Progenitor cell of endocrine pancreas (in vitro differentiated cells): ENCODE measurements around the gene RWDD1. TPM values are rescaled to one million over a fixed set of nuclear protein-coding genes. Genes with fewer than 3 reads are reported as not detected.
A peak's percentile ranks its signal among the peaks of the same experiment; 100 is the strongest.

Experiments used
- DNase-seq: peaks from one replicate; pipeline ENCODE4 v3.0.0; 2021; ENCODE audit warnings: low spot score; ENCODE audit not compliant: unreplicated experiment
- H3K27ac Mint-ChIP-seq: 2 replicates; pipeline ENCODE4 v1.8.0; 2021; ENCODE audit warnings: mild to moderate bottlenecking, moderate library complexity, mixed read lengths
- H3K27me3 Mint-ChIP-seq: 2 replicates; pipeline ENCODE4 v1.8.0; 2021; ENCODE audit warnings: mixed read lengths
- H3K36me3 Mint-ChIP-seq: 2 replicates; pipeline ENCODE4 v1.8.0; 2022; ENCODE audit warnings: mixed read lengths; ENCODE audit not compliant: insufficient read depth
- H3K4me1 Mint-ChIP-seq: 2 replicates; pipeline ENCODE4 v1.8.0; 2021; ENCODE audit warnings: low read depth, mixed read lengths
- H3K4me3 Mint-ChIP-seq: 2 replicates; pipeline ENCODE4 v1.8.0; 2021; ENCODE audit warnings: low read depth, mild to moderate bottlenecking, moderate library complexity, mixed read lengths
- H3K9me3 Mint-ChIP-seq: 2 replicates; pipeline ENCODE4 v1.8.0; 2021; ENCODE audit warnings: low read depth, mixed read lengths
- CTCF ChIP-seq: fragments of 200-600 bp; sonication (generic); IDR thresholded peaks from one replicate; pipeline ENCODE4 v1.5.0; 2021; ENCODE audit warnings: antibody characterized with exemption, mild to moderate bottlenecking; ENCODE audit not compliant: unreplicated experiment
- total RNA-seq: library from RNA; stranded (reverse); gene quantifications from 2 replicates; pipeline ENCODE4 v1.2.1, GENCODE V29; 2021

The RWDD1 gene
- total RNA-seq, 1 donor from 2014 or later, result 36.2 TPM

- Mint-ChIP-seq H3K27me3 (peaks cover 3% of the 10 kb centered on the region), H3K27ac (no peak overlapping the region), H3K4me3 (no peak overlapping the region), H3K9me3 (no peaks in the 10 kb centered on the region), H3K4me1 (peaks cover 11% of the 10 kb centered on the region), H3K36me3 (no peaks in the 10 kb centered on the region)
- peak; percentile 78 for TF ChIP-seq CTCF
- DNase-seq, result no peak
Observed at GRCh38 chr6:116536216-116536621, 35.1 kb upstream of the RWDD1 start.

GRCh38 chr6:116542426-116542825 is 28.9 kb upstream of the RWDD1 start:
- H3K9me3 Mint-ChIP-seq, result no peaks in the 10 kb centered on the region
- H3K36me3 Mint-ChIP-seq, result no peaks in the 10 kb centered on the region
- H3K27ac Mint-ChIP-seq, result no peak overlapping the region
- no peak for DNase-seq
- H3K4me1 Mint-ChIP-seq, result peaks cover 15% of the 10 kb centered on the region
- no peak for TF ChIP-seq CTCF
- H3K27me3 Mint-ChIP-seq, result no peaks in the 10 kb centered on the region
- no peak overlapping the region for H3K4me3 Mint-ChIP-seq

GRCh38 chr6:116543149-116543548 is 28.2 kb upstream of the RWDD1 start:
- Mint-ChIP-seq H3K4me1 (peaks cover 15% of the 10 kb centered on the region), H3K36me3 (no peaks in the 10 kb centered on the region), H3K27ac (no peak overlapping the region), H3K4me3 (no peak overlapping the region), H3K9me3 (no peaks in the 10 kb centered on the region), H3K27me3 (no peaks in the 10 kb centered on the region)
- no peak for DNase-seq
- no peak for TF ChIP-seq CTCF

GRCh38 chr6:116545651-116546050 is 25.7 kb upstream of the RWDD1 start, which contains the start of gene TRAPPC3L:
Gene TRAPPC3L, minus strand, starts transcription at chr6:116545684. Its CDS starts 170 bp downstream, at chr6:116545514.
- no peak for TF ChIP-seq CTCF
- Mint-ChIP-seq H3K27me3 (no peaks in the 10 kb centered on the region), H3K36me3 (no peaks in the 10 kb centered on the region), H3K4me1 (peaks cover 18% of the 10 kb centered on the region), H3K9me3 (no peaks in the 10 kb centered on the region), H3K4me3 (no peak within 1 kb of the TSS), H3K27ac (no peak within 1 kb of the TSS)
- no peak for DNase-seq

GRCh38 chr6:116547358-116547757 is 23.9 kb upstream of the RWDD1 start:
- DNase-seq, result no peak
- H3K9me3 Mint-ChIP-seq, result no peaks in the 10 kb centered on the region
- no peak overlapping the region for H3K27ac Mint-ChIP-seq
- no peak overlapping the region for H3K4me3 Mint-ChIP-seq
- no peaks in the 10 kb centered on the region for H3K27me3 Mint-ChIP-seq
- TF ChIP-seq CTCF, result no peak
- peaks cover 18% of the 10 kb centered on the region for H3K4me1 Mint-ChIP-seq
- H3K36me3 Mint-ChIP-seq, result no peaks in the 10 kb centered on the region
